HEK293T (cell line): Measurements from ENCODE around the gene MLYCD.
A peak's percentile ranks its signal among the peaks of the same experiment; 100 is the strongest.

ENCODE experiments used
- CTCF ChIA-PET: fragments of 350-600 bp; formaldehyde crosslinking; extraction: SDS; loops from one replicate; lab custom pipeline; 2021; ENCODE audit warnings: antibody characterized with exemption, inconsistent platforms; lab: Yijun Ruan, JAX
- POLR2A ChIA-PET: fragments of 350-600 bp; formaldehyde crosslinking; extraction: SDS; loops from one replicate; lab custom pipeline; 2020; ENCODE audit warnings: antibody characterized with exemption, inconsistent platforms; lab: Yijun Ruan, JAX
- DNase-seq: peaks from one replicate; pipeline ENCODE4 v3.0.0; 2012; ENCODE audit warnings: mixed read lengths; ENCODE audit errors: extremely low spot score
- ARNT ChIP-seq: fragments of 450-650 bp; IDR thresholded peaks from 2 replicates; pipeline ENCODE4 v1.6.1; 2017; ENCODE audit warnings: mild to moderate bottlenecking
- BHLHE40 ChIP-seq: fragments of 450-650 bp; IDR thresholded peaks from 2 replicates; pipeline ENCODE4 v1.6.1; 2016; ENCODE audit warnings: mild to moderate bottlenecking, moderate library complexity, borderline replicate concordance
- CTBP1 ChIP-seq: fragments of 450-650 bp; IDR thresholded peaks from 2 replicates; pipeline ENCODE4 v1.6.1; 2016; ENCODE audit warnings: borderline replicate concordance
- ELF4 ChIP-seq: fragments of 450-650 bp; IDR thresholded peaks from 2 replicates; pipeline ENCODE4 v1.6.1; 2017; ENCODE audit warnings: antibody characterized with exemption
- FOXA1 ChIP-seq: fragments of 450-650 bp; IDR thresholded peaks from 2 replicates; pipeline ENCODE4 v1.6.1; 2016; ENCODE audit warnings: mild to moderate bottlenecking
- FOXK2 ChIP-seq: fragments of 450-650 bp; IDR thresholded peaks from 2 replicates; pipeline ENCODE4 v1.6.1; 2016; ENCODE audit warnings: mild to moderate bottlenecking
- FOXM1 ChIP-seq: fragments of 450-650 bp; IDR thresholded peaks from 2 replicates; pipeline ENCODE4 v1.6.1; 2017; ENCODE audit warnings: mild to moderate bottlenecking, borderline replicate concordance
- HDGF ChIP-seq: fragments of 450-650 bp; IDR thresholded peaks from 2 replicates; pipeline ENCODE4 v1.6.1; 2017; ENCODE audit warnings: antibody characterized with exemption, borderline replicate concordance
- L3MBTL2 ChIP-seq: fragments of 450-650 bp; conservative IDR thresholded peaks from 2 replicates; pipeline ENCODE4 v1.6.1; 2016; ENCODE audit warnings: mild to moderate bottlenecking
- LEF1 ChIP-seq: fragments of 450-650 bp; IDR thresholded peaks from 2 replicates; pipeline ENCODE4 v1.6.1; 2017; ENCODE audit warnings: mild to moderate bottlenecking, borderline replicate concordance
- NFRKB ChIP-seq: fragments of 450-650 bp; IDR thresholded peaks from 2 replicates; pipeline ENCODE4 v1.6.1; 2016; ENCODE audit warnings: mild to moderate bottlenecking, moderate library complexity
- PKNOX1 ChIP-seq: fragments of 450-650 bp; IDR thresholded peaks from 2 replicates; pipeline ENCODE4 v1.6.1; 2016
- SP1 ChIP-seq: fragments of 450-650 bp; IDR thresholded peaks from 2 replicates; pipeline ENCODE4 v1.6.1; 2017
- SUZ12 ChIP-seq: fragments of 450-650 bp; IDR thresholded peaks from 2 replicates; pipeline ENCODE4 v1.6.1; 2016; ENCODE audit warnings: mild to moderate bottlenecking
- TARDBP ChIP-seq: fragments of 450-650 bp; IDR thresholded peaks from 2 replicates; pipeline ENCODE4 v1.6.1; 2016
- ZNF384 ChIP-seq: fragments of 450-650 bp; IDR thresholded peaks from 2 replicates; pipeline ENCODE4 v1.6.1; 2016

Gene MLYCD

DNA sequence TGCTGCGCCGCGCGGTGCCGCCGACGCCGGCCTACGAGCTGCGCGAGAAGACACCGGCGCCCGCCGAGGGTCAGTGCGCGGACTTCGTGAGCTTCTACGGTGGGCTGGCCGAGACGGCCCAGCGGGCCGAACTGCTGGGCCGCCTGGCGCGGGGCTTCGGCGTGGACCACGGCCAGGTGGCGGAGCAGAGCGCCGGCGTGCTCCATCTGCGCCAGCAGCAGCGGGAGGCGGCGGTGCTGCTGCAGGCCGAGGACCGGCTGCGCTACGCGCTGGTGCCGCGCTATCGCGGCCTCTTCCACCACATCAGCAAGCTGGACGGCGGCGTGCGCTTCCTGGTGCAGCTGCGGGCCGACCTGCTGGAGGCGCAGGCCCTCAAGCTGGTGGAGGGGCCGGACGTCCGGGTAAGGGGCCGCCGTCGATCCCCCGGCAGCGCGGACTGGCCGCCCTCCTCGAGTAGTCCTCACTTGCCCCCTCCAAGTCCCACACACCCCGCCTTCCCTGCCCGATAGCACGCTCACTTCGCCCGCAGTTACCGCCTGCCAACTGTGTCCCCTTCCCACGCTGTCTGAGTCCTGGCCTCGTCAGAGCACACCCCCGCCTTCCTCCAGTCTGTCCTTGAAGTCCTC lies 470 bp downstream of the MLYCD start:
- CTCF ChIA-PET = no interaction called here
- no peak for TF ChIP-seq ARNT
- peak; percentile 8; the same call in 1 of the 2 replicates for TF ChIP-seq L3MBTL2
- peak; percentile 62 for DNase-seq
- POLR2A ChIA-PET = interaction anchor here (1.1 to 1.5 kb wide), 3 partner anchors 12 to 28 kb away, joined by 3 read pairs; no protein-coding TSS in a partner anchor

GRCh38 chr16:83899978-83900377 lies 1.1 kb downstream of the MLYCD start:
- DNase-seq = no peak
- ChIA-PET CTCF (no interaction called here), POLR2A (interaction anchor here (1.5 kb wide), 1 partner anchor 16 kb away, joined by 3 read pairs; no protein-coding TSS in a partner anchor)
- TF ChIP-seq FOXK2 = no peak
- TF ChIP-seq ARNT = no peak
- no peak for TF ChIP-seq SUZ12
- no peak for TF ChIP-seq CTBP1
- TF ChIP-seq SP1 = no peak
- no peak for TF ChIP-seq PKNOX1
- TF ChIP-seq BHLHE40 = no peak

DNA sequence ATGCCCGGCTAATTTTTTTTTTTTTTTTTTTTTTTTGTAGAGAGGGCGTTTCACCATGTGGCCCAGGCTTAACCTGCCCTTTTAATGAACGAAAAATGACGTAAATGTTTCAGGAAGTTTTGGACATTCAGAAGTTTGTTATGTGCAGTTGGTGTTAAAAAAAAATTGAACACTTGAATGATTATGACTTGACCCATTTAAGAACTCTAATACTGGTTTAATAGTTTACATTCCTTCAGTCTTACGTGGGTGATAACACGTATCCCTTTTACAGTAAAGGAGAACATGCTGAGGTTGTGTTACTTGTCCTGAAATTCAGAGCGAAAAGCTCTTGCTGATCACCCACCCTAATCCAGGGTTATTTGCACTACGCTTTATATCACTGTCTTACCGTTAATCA lies 1.7 kb downstream of the MLYCD start:
- no peak for TF ChIP-seq ZNF384
- no peak for TF ChIP-seq LEF1
- no peak for TF ChIP-seq SUZ12
- no peak for TF ChIP-seq L3MBTL2
- no peak for TF ChIP-seq ELF4
- TF ChIP-seq HDGF = no peak
- TF ChIP-seq TARDBP = no peak
- no peak for TF ChIP-seq NFRKB
- no peak for TF ChIP-seq FOXK2
- TF ChIP-seq ARNT = no peak
- no peak for TF ChIP-seq PKNOX1
- no peak for DNase-seq
- ChIA-PET POLR2A (no interaction called here), CTCF (no interaction called here)

DNA sequence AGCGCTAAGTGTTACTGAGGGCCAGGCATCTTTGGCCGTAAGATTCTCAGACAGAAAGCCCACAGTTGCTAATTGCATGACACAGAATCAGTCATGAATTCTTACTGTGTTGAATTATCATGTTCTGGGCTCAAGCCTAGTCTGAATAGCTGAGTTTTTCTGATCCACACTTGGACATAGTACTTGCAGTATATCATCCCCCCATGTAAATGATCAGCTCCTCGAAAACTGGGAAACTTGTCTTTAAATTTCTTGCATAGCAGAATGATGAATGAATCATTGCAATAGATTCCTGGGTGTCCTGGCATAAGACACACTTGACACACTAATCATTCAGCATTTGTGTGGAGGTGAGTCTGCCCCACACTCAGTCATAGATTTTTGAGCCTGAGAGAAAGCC lies 2.2 kb downstream of the MLYCD start:
- ChIA-PET POLR2A (no interaction called here), CTCF (no interaction called here)
- DNase-seq = no peak
- TF ChIP-seq L3MBTL2 = no peak
- no peak for TF ChIP-seq ELF4
- TF ChIP-seq SP1 = no peak
- no peak for TF ChIP-seq BHLHE40
- no peak for TF ChIP-seq CTBP1
- no peak for TF ChIP-seq FOXA1
- TF ChIP-seq ZNF384 = no peak
- TF ChIP-seq PKNOX1 = no peak

DNA sequence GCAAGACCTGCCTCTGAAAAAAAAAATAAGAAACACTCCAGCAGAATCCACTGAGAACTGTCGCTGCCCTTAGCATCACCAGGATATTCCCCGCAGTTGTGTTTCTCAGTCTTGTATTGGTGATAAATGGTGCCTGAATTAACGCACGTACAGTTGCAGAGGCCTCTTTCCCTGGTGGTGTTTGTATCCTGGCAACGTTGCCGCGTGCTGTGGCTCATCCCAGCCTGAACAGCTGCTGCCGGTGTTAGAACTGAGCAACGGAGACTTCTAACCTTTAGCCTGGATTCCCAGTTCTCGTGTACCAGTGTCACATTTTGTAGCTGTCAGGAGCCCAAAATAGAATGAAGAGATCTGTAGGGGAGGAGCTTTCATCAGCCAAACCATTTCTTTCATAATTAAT lies 4.8 kb downstream of the MLYCD start:
- CTCF ChIA-PET = no interaction called here
- no peak for DNase-seq
- no peak for TF ChIP-seq L3MBTL2
- POLR2A ChIA-PET = no interaction called here

DNA sequence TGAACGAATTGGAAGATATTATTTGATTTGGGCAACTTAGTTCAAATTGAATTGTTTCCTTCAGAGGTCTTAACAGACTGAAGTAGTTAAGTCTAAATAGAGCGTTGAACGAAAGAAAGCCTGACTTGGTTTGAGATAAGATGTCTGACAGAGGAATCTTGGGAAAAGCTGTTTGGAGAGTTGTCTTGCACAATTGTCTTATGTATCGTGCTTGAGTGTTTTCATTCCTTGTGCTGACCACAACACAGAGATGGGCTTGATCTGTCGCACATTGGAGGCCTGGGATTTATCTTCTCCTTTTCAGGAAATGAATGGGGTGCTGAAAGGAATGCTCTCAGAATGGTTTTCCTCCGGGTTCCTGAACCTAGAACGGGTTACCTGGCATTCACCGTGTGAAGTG lies 7.8 kb downstream of the MLYCD start:
- POLR2A ChIA-PET = no interaction called here
- no peak for TF ChIP-seq FOXM1
- no peak for TF ChIP-seq CTBP1
- no peak for TF ChIP-seq TARDBP
- no peak for TF ChIP-seq LEF1
- no peak for TF ChIP-seq HDGF
- TF ChIP-seq SP1 = no peak
- TF ChIP-seq ELF4 = no peak
- no peak for TF ChIP-seq PKNOX1
- no peak for TF ChIP-seq ARNT
- no peak for TF ChIP-seq ZNF384
- TF ChIP-seq NFRKB = no peak
- no peak for TF ChIP-seq L3MBTL2
- no peak for TF ChIP-seq BHLHE40
- TF ChIP-seq FOXA1 = no peak
- TF ChIP-seq FOXK2 = no peak
- no peak for TF ChIP-seq SUZ12
- CTCF ChIA-PET = no interaction called here
- no peak for DNase-seq

DNA sequence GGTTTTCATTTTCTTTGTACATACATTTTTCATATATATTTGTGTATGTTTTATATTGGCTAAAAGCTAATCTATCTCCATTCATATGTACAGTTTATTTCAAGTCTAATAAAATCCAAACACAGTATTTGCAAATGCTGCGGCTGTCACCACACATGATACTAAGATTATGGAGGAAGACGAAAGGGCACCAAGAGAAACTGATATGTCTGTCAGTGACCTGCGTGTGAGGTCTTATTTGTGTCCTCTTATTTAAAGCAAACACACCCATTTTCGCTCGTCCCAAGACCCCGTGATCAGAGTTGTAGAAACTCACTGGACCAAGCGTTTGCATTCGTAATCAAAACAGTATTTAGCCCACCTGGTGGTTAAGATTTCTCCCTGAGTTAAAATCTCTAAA lies 8.2 kb downstream of the MLYCD start:
- ChIA-PET CTCF (no interaction called here), POLR2A (no interaction called here)
- DNase-seq = no peak
- TF ChIP-seq FOXA1 (no peak), SUZ12 (no peak), TARDBP (no peak), BHLHE40 (no peak), ELF4 (no peak), L3MBTL2 (no peak), HDGF (no peak), FOXM1 (no peak), NFRKB (no peak), FOXK2 (no peak), SP1 (no peak), PKNOX1 (no peak), CTBP1 (no peak), LEF1 (no peak)
